Measurements from ENCODE around the gene UBXN6. TPM values are rescaled to one million over a fixed set of nuclear protein-coding genes. Genes with fewer than 3 reads are reported as not detected.

UBXN6 gene
- total and polyA plus RNA-seq, 2 of the 8 experiments (the other 6 are each of a cell fraction or from before 2014, with no cell fraction given), result 28.0 to 43.8 TPM

GRCh38 chr19:4491446-4491845 is 33.9 kb upstream of the UBXN6 start:
- Histone ChIP-seq H3K18ac (ENCODE audit: extremely low read depth, low read length) (no peak overlapping the region), H4K91ac (replicated peaks; ENCODE audit: insufficient read length, low read length) (no peak overlapping the region), H3K27me3 (replicated peaks in 1 of 4; ENCODE audit: control insufficient read depth in 3 of 4, extremely low read depth in 1 of 4, insufficient read depth in 3 of 4, low read length in 3 of 4) (no peaks in the 10 kb centered on the region; a peak in 1 of 7 replicates), H2AK5ac (ENCODE audit: low read depth, low read length) (no peak overlapping the region), H3K79me2 (ENCODE audit: control insufficient read depth in 1 of 2, insufficient read depth in 2 of 2, low read length in 2 of 2) (0 out of 4 replicates have a peak, but pooled peaks cover 0 to 3% of the 10 kb centered on the region in 2 experiments), H3K56ac (replicated peaks; ENCODE audit: insufficient read length, low read depth, low read length) (no peak overlapping the region), H4K8ac (ENCODE audit: extremely low read depth, insufficient read depth, low read length) (peak overlapping the region; percentile 11; the same call in 1 of the 2 replicates), H3K23ac (ENCODE audit: insufficient read length) (no peak overlapping the region), H3K14ac (ENCODE audit: insufficient read length) (no peak overlapping the region), H3K79me1 (ENCODE audit: low read depth, low read length) (peaks cover 6% of the 10 kb centered on the region), H3K27ac (ENCODE audit: low read depth, low read length) (no peak overlapping the region), H3K4me3 (ENCODE audit: extremely low read depth in 1 of 4, insufficient read depth in 2 of 4, low read depth in 3 of 4, low read length in 4 of 4) (no peak overlapping the region), H2BK12ac (ENCODE audit: low read depth, low read length) (no peak overlapping the region), H3K23me2 (ENCODE audit: low read depth, low read length) (peaks cover 10% of the 10 kb centered on the region; the same call in 1 of the 2 replicates), H2BK15ac (ENCODE audit: low read length) (no peak overlapping the region), H4K20me1 (replicated peaks in 1 of 2; ENCODE audit: control insufficient read depth in 1 of 2, insufficient read depth in 2 of 2, low read length in 2 of 2) (peaks cover 7 to 20% of the 10 kb centered on the region in 2 experiments), H3K4ac (replicated peaks; ENCODE audit: insufficient read length, low read depth, low read length) (no peak overlapping the region), H2BK5ac (ENCODE audit: low read depth, low read length) (no peak overlapping the region), H2AFZ (ENCODE audit: low read length) (no peak overlapping the region), H2BK20ac (ENCODE audit: low read length) (no peak overlapping the region), H4K5ac (ENCODE audit: insufficient read length, low read depth, low read length) (no peak overlapping the region), H3K4me2 (ENCODE audit: insufficient read depth in 1 of 2, low read depth in 2 of 2, low read length in 2 of 2) (no peak overlapping the region), H3K9ac (replicated peaks in 1 of 4; ENCODE audit: extremely low read depth in 1 of 4, low read depth in 3 of 4, low read length in 3 of 4) (no peak overlapping the region), H2BK120ac (replicated peaks; ENCODE audit: low read depth, low read length) (no peak overlapping the region), H3K36me3 (ENCODE audit: control insufficient read depth in 2 of 4, insufficient read depth in 4 of 4, low read length in 3 of 4) (peaks cover 6 to 61% (median 45%) of the 10 kb centered on the region in 4 experiments; a peak in 6 of 8 replicates), H3K9me3 (ENCODE audit: insufficient read depth in 2 of 2, low read depth in 1 of 2, low read length in 1 of 2) (no peaks in the 10 kb centered on the region), H3K4me1 (replicated peaks in 1 of 4; ENCODE audit: control insufficient read depth in 3 of 4, insufficient read depth in 4 of 4, low read length in 3 of 4) (no peaks in the 10 kb centered on the region)
- ChIA-PET POLR2A (ENCODE audit: partially characterized antibody) (no interaction called here), CTCF (ENCODE audit: partially characterized antibody) (no interaction called here)
- no peak for TF ChIP-seq TEAD4 (IDR thresholded peaks at IDR 0.05; ENCODE audit: low read depth, low read length)
- TF ChIP-seq SRF (IDR thresholded peaks at IDR 0.05; ENCODE audit: low read depth, low read length), result no peak
- TF ChIP-seq SUZ12 (IDR thresholded peaks at IDR 0.05; ENCODE audit: low read length), result no peak
- no peak for TF ChIP-seq POU5F1 (IDR thresholded peaks at IDR 0.05; ENCODE audit: low read depth, low read length)
- no peak for TF ChIP-seq ASH2L (IDR thresholded peaks at IDR 0.05; ENCODE audit: low read length)
- TF ChIP-seq CHD1 (IDR thresholded peaks at IDR 0.05; ENCODE audit: low read depth, low read length), result no peak
- TF ChIP-seq EZH2 (IDR thresholded peaks at IDR 0.05; ENCODE audit: low read depth, low read length, severe bottlenecking), result no peak
- no peak for TF ChIP-seq YY1 (IDR thresholded peaks at IDR 0.05; ENCODE audit: low read depth, low read length)
- TF ChIP-seq MAFK (IDR thresholded peaks at IDR 0.05; ENCODE audit: low read depth, low read length), result no peak
- TF ChIP-seq RAD21 (IDR thresholded peaks at IDR 0.05 in 1 of 2, conservative IDR thresholded peaks at IDR 0.05 in 1 of 2; ENCODE audit: low read depth in 2 of 2, low read length in 2 of 2), result no peak
- TF ChIP-seq CTBP2 (IDR thresholded peaks at IDR 0.05; ENCODE audit: borderline replicate concordance, insufficient read depth, insufficient read length, low read length), result no peak
- no peak for FAIRE-seq
- DNase-seq (ENCODE audit: low read depth in 1 of 2, low spot score in 2 of 2), result no peak
- 94% methylated on average over 14 of the region's 21 CpGs; no CpG with 5 or more reads in 1 of the 2 experiments for WGBS, 2 experiments (ENCODE audit: extremely low coverage in 1 of 2, insufficient coverage in 1 of 2, insufficient read length in 1 of 2, insufficient replicate concordance in 2 of 2, low coverage in 1 of 2, low lambda C conversion rate in 2 of 2, missing lambda C conversion rate in 1 of 2)
